GM13976 (cell line): ENCODE results near the gene KIAA1958.
"Not testable (repeated sequence)": the region's sequence is repeated elsewhere in the genome, so short reads cannot be mapped to it uniquely, and the experiment has no call there.

Experiments used
- DNase-seq: peaks from one replicate; pipeline ENCODE4 v3.0.0; 2012; ENCODE audit warnings: low spot score
- CTCF ChIP-seq: IDR thresholded peaks from 2 replicates; pipeline ENCODE4 v1.5.1; 2012; ENCODE audit warnings: borderline replicate concordance, mild to moderate bottlenecking; ENCODE audit not compliant: insufficient read depth; ENCODE audit errors: extremely low read depth, missing control alignments, control extremely low read depth
- in situ Hi-C: fragments of 300-500 bp; cut with MboI; formaldehyde crosslinking; loops from one replicate; pipeline ENCODE4 v1.12.0; 2022; ENCODE audit warnings: low sequenced_read_pairs, mixed read lengths, inconsistent platforms; ENCODE audit not compliant: unreplicated experiment

Gene KIAA1958

GRCh38 chr9:112575107-112575506 lies 88.5 kb downstream of the KIAA1958 start:
- DNase-seq = no peak
- in situ Hi-C loops = no loop called here
- TF ChIP-seq CTCF = no peak

- in situ Hi-C loops = no loop called here
- TF ChIP-seq CTCF = no peak
- DNase-seq = no peak
Measured at GRCh38 chr9:112581469-112582176, 95.0 kb downstream of the KIAA1958 start.

GRCh38 chr9:112582371-112583262 lies 96.0 kb downstream of the KIAA1958 start:
- in situ Hi-C loops = no loop called here
- TF ChIP-seq CTCF = no peak
- no peak for DNase-seq

- no peak for TF ChIP-seq CTCF
- in situ Hi-C loops = no loop called here
- DNase-seq = no peak
Measured at GRCh38 chr9:112586599-112587155, 100.0 kb downstream of the KIAA1958 start.

- DNase-seq, in situ Hi-C loops: not testable (repeated sequence)
Measured at GRCh38 chr9:112591875-112592274, 105.2 kb downstream of the KIAA1958 start.

- in situ Hi-C loops = no loop called here
- TF ChIP-seq CTCF = no peak
- DNase-seq = no peak
Measured at GRCh38 chr9:112599732-112600131, 113.1 kb downstream of the KIAA1958 start.

- TF ChIP-seq CTCF = no peak
- in situ Hi-C loops = no loop called here
- no peak for DNase-seq
Measured at GRCh38 chr9:112601636-112602035, 115.0 kb downstream of the KIAA1958 start.
